ENCODE measurements around the gene ORMDL2. TPM values are rescaled to one million over a fixed set of nuclear protein-coding genes. Genes with fewer than 3 reads are reported as not detected.
"Not testable (repeated sequence)": the region's sequence is repeated elsewhere in the genome, so short reads cannot be mapped to it uniquely, and the experiment has no call there.

ORMDL2 gene
- total and polyA plus RNA-seq, 2 donors (not counting 1 experiment from before 2014, with no cell fraction given), result 26.9 to 54.5 TPM

DNA sequence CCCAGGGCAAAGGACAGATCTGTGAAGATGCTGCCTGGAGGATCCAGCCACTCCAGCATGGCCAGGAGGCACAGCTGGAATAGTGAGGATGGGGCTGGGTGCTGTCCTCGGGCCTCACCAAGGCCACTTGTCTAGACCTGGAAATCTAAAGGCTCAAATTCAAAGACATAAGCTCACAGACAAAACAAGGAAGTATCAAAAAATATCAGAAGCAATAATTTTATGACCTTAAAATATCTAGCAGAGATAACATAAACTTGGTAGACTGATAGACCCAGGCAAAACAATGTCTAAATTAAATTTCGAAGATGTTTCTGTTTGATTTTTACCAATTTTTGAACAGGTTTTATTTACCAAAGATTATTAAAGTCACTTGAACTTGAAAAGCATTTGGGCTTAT, 47.5 kb downstream of the ORMDL2 start:
- TF ChIP-seq CTCF (conservative IDR thresholded peaks at IDR 0.05 in 1 of 2, IDR thresholded peaks at IDR 0.05 in 1 of 2; ENCODE audit: low read depth in 1 of 2, low read length in 2 of 2) (no peak), EZH2 (IDR thresholded peaks at IDR 0.05; ENCODE audit: low read length, missing control alignments) (no peak)
- Histone ChIP-seq H3K4me3 (replicated peaks in 1 of 4; ENCODE audit: control extremely low read depth in 1 of 4, insufficient read depth in 1 of 4, low read depth in 3 of 4, low read length in 4 of 4) (no peak overlapping the region), H3K79me2 (ENCODE audit: control insufficient read depth, insufficient read depth, low read length) (no peaks in the 10 kb centered on the region), H3K4me2 (ENCODE audit: extremely low read depth, insufficient read depth, low read length) (no peak overlapping the region), H3K36me3 (ENCODE audit: control insufficient read depth, insufficient read depth, low read length) (no peaks in the 10 kb centered on the region), H4K20me1 (ENCODE audit: control insufficient read depth, extremely low read depth, insufficient read depth, low read length) (no peaks in the 10 kb centered on the region), H3K9ac (ENCODE audit: insufficient read depth, low read length) (no peak overlapping the region), H3K9me3 (ENCODE audit: control insufficient read depth, insufficient read depth, low read depth, low read length) (no peaks in the 10 kb centered on the region), H3K27ac (ENCODE audit: insufficient read depth, low read length) (no peak overlapping the region), H3K27me3 (ENCODE audit: control insufficient read depth, insufficient read depth, low read length) (no peaks in the 10 kb centered on the region), H2AFZ (ENCODE audit: low read length) (no peak overlapping the region), H3K4me1 (ENCODE audit: control insufficient read depth, extremely low read depth, insufficient read depth, low read length) (no peaks in the 10 kb centered on the region)
- no peak for DNase-seq (ENCODE audit: low read depth in 2 of 2)

GRCh38 chr12:55866454-55867004, 48.7 kb downstream of the ORMDL2 start:
- H2AFZ ChIP-seq (ENCODE audit: low read length); H4K20me1 ChIP-seq (ENCODE audit: control insufficient read depth, extremely low read depth, insufficient read depth, low read length); H3K27me3 ChIP-seq (ENCODE audit: control insufficient read depth, insufficient read depth, low read length); H3K4me2 ChIP-seq (ENCODE audit: extremely low read depth, insufficient read depth, low read length); DNase-seq (ENCODE audit: low read depth in 2 of 2); H3K4me3 ChIP-seq (replicated peaks in 1 of 4; ENCODE audit: control extremely low read depth in 1 of 4, insufficient read depth in 1 of 4, low read depth in 3 of 4, low read length in 4 of 4); H3K36me3 ChIP-seq (ENCODE audit: control insufficient read depth, insufficient read depth, low read length); H3K9ac ChIP-seq (ENCODE audit: insufficient read depth, low read length); H3K9me3 ChIP-seq (ENCODE audit: control insufficient read depth, insufficient read depth, low read depth, low read length); H3K27ac ChIP-seq (ENCODE audit: insufficient read depth, low read length); H3K4me1 ChIP-seq (ENCODE audit: control insufficient read depth, extremely low read depth, insufficient read depth, low read length); H3K79me2 ChIP-seq (ENCODE audit: control insufficient read depth, insufficient read depth, low read length): not testable (repeated sequence)

Other genes with a start within 250 kb of the ORMDL2 start
- not detected in 2 replicates for gene OR2AP1, start 245.6 kb upstream of the ORMDL2 start, total RNA-seq
- not detected in 2 replicates for gene OR2AP1, start 245.6 kb upstream of the ORMDL2 start, polyA plus RNA-seq
- not detected in 2 replicates for gene OR10P1, start 181.1 kb upstream of the ORMDL2 start, total RNA-seq
- gene OR10P1, start 181.1 kb upstream of the ORMDL2 start, polyA plus RNA-seq, result not detected in 2 replicates
- 40.3 and 130 TPM in 2 replicates for gene ITGA7, start 110.1 kb upstream of the ORMDL2 start, total RNA-seq
- 42.7 and 46.4 TPM in 2 replicates for gene ITGA7, start 110.1 kb upstream of the ORMDL2 start, polyA plus RNA-seq
- 90.9 and 103 TPM in 2 replicates for gene BLOC1S1, start 102.0 kb upstream of the ORMDL2 start, total RNA-seq
- 163 and 240 TPM in 2 replicates for gene BLOC1S1, start 102.0 kb upstream of the ORMDL2 start, polyA plus RNA-seq
- 12.1 and 49.2 TPM in 2 replicates for gene RDH5, start 97.6 kb upstream of the ORMDL2 start, total RNA-seq
- 11.1 and 16.7 TPM in 2 replicates for gene RDH5, start 97.6 kb upstream of the ORMDL2 start, polyA plus RNA-seq
- 3,001 and 3,424 TPM in 2 replicates for gene CD63, start 89.0 kb upstream of the ORMDL2 start, total RNA-seq
- gene CD63, start 89.0 kb upstream of the ORMDL2 start, polyA plus RNA-seq, result 2,890 and 3,456 TPM in 2 replicates
- 3.1 and 4.3 TPM in 2 replicates for gene GDF11, start 74.9 kb upstream of the ORMDL2 start, total RNA-seq
- gene GDF11, start 74.9 kb upstream of the ORMDL2 start, polyA plus RNA-seq, result 9.4 and 11.1 TPM in 2 replicates
- 83.0 and 88.5 TPM in 2 replicates for gene SARNP, start 317 bp upstream of the ORMDL2 start, total RNA-seq
- gene SARNP, start 317 bp upstream of the ORMDL2 start, polyA plus RNA-seq, result 172 and 183 TPM in 2 replicates
- gene DNAJC14, start 11.5 kb downstream of the ORMDL2 start, total RNA-seq, result 56.0 and 66.7 TPM in 2 replicates
- 11.5 and 12.2 TPM in 2 replicates for gene DNAJC14, start 11.5 kb downstream of the ORMDL2 start, polyA plus RNA-seq
- gene MMP19, start 24.9 kb downstream of the ORMDL2 start, total RNA-seq, result 3.3 and 7.1 TPM in 2 replicates
- 18.3 and 21.8 TPM in 2 replicates for gene MMP19, start 24.9 kb downstream of the ORMDL2 start, polyA plus RNA-seq
- gene PYM1, start 109.9 kb downstream of the ORMDL2 start, total RNA-seq, result 28.5 and 38.6 TPM in 2 replicates
- gene PYM1, start 109.9 kb downstream of the ORMDL2 start, polyA plus RNA-seq, result 27.8 and 29.3 TPM in 2 replicates
- gene DGKA, start 113.1 kb downstream of the ORMDL2 start, total RNA-seq, result 24.4 and 51.9 TPM in 2 replicates
- gene DGKA, start 113.1 kb downstream of the ORMDL2 start, polyA plus RNA-seq, result 41.4 and 44.7 TPM in 2 replicates
- 0.26 and 0.50 TPM in 2 replicates for gene PMEL, start 148.0 kb downstream of the ORMDL2 start, total RNA-seq
- gene PMEL, start 148.0 kb downstream of the ORMDL2 start, polyA plus RNA-seq, result 0.41 and 0.84 TPM in 2 replicates
- gene CDK2, start 148.8 kb downstream of the ORMDL2 start, total RNA-seq, result 12.7 and 14.6 TPM in 2 replicates
- 32.5 and 43.5 TPM in 2 replicates for gene CDK2, start 148.8 kb downstream of the ORMDL2 start, polyA plus RNA-seq
- gene RAB5B, start 156.0 kb downstream of the ORMDL2 start, total RNA-seq, result 46.2 and 55.3 TPM in 2 replicates
- 144 and 193 TPM in 2 replicates for gene RAB5B, start 156.0 kb downstream of the ORMDL2 start, polyA plus RNA-seq
- gene SUOX, start 179.2 kb downstream of the ORMDL2 start, total RNA-seq, result 9.2 and 11.6 TPM in 2 replicates
- 11.1 and 15.0 TPM in 2 replicates for gene SUOX, start 179.2 kb downstream of the ORMDL2 start, polyA plus RNA-seq
- gene IKZF4, start 203.0 kb downstream of the ORMDL2 start, total RNA-seq, result 0.51 and 2.0 TPM in 2 replicates
- 3.2 and 3.7 TPM in 2 replicates for gene IKZF4, start 203.0 kb downstream of the ORMDL2 start, polyA plus RNA-seq
- gene RPS26, start 223.9 kb downstream of the ORMDL2 start, total RNA-seq, result 86.2 and 125 TPM in 2 replicates
- 739 and 1,779 TPM in 2 replicates for gene RPS26, start 223.9 kb downstream of the ORMDL2 start, polyA plus RNA-seq

All from fibroblast of lung (primary cell).